Germinal center (tissue), 1 donor: ENCODE results near the gene PIK3C2G.

Experiments
- DNase-seq: peaks from one replicate; pipeline ENCODE4 v3.0.0; 2012; ENCODE audit warnings: mixed read lengths, low spot score

Gene PIK3C2G

DNA sequence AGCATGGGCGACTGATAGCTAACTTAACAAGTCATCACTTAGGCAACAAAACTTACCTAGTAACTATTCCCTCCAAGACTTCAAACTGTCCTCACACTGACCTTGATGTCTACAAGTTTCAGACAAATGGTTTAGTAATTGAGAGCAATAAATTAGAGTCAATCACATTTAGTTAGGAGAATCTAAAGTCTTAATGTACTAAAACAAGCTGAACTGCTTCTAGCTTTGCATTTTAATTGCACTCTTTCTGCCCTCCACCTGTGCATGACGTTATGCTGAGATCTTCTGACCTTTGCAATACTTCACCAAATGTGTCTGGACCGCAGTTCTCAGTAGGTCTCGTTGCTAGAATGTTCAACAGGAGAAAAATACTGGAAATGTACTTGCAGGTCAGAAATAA is 158.0 kb downstream of the PIK3C2G start:
- no peak for DNase-seq

DNA sequence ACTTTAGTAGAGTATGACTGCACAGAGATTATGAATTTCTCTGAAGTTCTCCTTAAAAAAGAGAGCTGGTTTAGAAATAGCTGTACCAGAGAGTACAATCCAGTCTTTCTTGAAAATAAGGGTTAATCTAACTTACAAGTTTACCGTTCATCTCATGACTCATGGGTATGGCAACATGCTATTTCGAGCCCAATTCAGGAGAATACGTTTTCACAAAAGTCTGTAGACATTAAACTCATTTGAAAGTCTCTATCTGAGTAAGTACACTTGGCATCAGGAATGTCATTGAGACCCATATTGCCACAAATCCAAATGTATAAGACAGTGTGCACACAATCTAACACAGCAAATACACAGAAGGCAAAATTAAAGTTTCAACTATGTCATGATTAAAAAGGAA is 160.5 kb downstream of the PIK3C2G start:
- no peak for DNase-seq

DNA sequence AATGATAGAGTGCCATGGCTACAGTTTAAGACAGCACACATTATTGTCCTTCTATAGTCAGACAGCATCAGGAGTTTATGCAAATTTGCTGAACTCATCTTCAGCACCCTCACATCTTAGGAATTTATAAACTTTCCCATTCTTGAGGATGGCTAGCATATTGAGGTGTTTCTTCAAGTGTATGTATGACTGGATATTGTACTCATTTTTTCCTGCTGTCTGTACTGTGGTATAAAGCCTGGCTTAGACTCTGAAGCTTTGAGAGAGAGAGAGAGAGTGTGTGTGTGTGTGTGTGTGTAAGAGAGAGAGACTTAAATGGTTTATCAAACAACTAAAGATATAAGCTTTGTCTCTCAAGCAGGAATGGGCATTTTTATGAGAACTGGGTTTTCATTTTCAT is 161.6 kb downstream of the PIK3C2G start:
- DNase-seq, result no peak

DNA sequence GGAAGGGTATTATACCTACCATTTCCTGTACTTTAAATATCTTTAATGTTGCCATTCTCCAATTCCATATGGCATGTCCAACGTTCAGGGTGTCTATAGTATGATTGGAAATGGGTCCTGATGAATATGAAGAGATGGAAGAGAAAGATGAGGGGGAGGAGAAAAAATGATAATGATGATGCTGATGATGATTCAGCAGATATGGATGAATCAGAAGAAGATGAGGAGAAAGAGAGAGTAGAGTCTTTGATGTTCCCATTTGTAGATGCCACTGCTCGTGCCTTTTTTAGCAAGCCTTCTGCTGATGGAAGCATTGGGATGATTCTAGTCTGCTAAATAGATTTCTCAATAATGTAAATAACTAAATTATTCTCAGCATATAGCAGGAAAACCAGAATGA is 163.5 kb downstream of the PIK3C2G start:
- DNase-seq, result no peak

DNA sequence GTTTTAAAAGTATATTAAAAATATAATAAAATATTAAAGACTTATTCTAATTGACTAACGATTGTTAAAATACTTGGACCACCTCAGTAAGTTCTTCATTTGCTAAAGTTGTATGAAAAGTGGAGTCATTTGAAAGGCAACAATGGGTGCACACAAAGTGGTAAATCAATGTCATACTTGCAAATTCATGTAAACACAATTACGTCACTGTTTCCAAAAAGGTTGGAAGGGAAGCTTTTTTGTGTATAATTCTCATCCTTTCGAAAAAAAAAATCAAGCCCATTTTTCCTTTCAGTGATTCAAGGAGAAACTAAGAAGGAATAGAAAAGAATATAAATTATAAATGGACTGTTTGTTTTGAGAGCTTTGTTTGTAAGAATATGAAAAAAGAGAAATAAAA is 166.2 kb downstream of the PIK3C2G start:
- DNase-seq, result no peak

DNA sequence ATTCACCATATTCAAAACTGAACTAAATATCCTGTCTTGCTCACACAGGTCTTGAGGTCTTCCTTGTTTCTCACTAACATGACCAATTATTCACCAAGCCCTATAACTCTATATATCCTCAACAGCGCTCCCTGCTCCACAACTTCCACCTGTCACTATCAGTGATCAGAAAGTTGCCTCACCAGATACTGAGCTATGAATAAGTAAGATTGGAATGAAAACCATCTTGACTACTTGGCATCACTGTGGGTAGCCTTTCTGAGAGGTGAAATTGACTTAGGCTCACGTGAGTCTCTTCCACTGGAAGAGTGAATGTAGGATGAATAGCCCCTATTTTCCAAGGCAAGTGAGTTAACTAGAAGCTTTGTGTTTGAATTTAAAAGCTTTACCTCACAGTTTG is 167.1 kb downstream of the PIK3C2G start:
- DNase-seq, result no peak

DNA sequence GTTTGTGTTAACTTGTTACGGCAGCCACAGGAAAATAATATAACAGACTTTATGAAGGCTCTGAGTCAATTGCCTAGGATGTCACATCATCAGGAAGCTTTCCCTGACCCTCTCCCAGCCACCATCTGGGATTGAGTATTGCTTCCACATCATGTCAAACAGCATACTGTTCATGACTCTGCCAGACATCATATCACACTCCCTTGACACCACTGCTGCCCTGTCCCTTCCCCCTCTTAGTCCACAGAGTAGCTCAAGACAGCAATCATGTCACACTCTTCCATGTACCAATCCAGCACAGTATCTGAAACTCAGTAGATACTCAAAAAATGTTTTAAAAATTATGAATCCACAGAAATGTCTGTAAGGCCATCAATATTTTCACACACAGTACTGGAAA is 168.0 kb downstream of the PIK3C2G start:
- no peak for DNase-seq

DNA sequence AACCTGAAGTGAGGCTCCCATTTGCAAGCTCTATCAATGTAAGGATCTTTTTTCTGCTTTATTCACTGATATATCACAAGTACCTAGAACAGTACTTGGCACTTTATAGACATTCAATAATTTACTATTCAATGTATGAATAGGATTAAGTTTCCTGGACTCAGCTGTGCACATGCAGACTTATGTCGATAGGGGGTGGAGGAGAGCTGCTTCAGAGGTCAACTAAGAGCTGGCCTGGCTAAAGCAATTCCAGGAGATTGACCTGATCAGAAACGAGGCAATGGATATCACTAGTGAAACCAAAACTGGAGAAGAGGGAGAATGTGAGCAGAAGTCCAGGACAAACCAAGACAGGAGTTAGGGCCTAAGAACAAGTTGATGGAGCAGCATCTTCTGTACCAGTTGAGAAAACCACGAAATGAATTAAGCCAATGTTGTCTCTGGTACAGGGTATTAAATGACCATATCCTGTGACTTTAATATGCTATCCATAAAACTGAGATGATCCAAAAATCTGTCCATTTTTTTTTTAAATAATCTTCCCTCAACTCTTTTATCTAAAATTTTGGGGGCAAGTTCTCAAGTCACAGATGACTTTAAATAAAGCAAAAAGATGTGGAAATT is 169.2 kb downstream of the PIK3C2G start:
- no peak for DNase-seq

DNA sequence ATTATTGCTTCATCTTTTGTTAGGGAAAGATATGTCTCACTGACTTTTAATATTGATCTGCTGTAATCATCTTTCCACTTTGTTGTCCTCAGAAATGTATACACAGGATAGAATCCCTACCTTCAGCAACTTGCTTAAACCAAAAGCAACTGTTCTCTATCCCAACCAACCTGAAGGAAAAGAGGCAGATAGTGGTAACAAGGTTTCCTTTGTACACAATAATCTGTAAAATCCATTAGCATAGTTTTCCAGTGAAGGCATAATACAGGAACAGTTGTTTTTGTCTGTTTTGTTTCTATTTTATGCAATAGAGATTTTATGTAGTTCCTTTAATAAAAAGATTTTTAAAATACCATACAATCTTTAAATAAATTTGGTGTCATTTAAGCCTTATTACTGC is 170.5 kb downstream of the PIK3C2G start:
- DNase-seq, result no peak

DNA sequence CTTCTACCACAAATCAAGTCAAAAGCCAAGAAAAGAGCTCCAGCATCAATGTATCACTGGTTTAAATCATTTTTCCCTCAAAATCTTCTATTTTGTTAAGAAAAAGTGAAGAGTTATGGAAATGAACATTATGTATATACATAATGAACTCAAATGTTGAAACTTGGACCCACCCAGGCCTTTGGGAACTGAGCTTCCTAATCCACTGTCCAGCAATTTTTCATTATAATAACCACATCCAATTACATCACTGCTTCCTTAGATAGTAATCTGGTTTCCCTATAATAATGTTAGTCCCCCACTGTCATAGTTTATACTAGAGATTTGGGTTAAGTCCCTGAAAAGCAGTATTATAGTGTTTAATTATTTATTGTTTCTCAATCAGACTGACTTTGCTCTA is 170.9 kb downstream of the PIK3C2G start:
- no peak for DNase-seq

DNA sequence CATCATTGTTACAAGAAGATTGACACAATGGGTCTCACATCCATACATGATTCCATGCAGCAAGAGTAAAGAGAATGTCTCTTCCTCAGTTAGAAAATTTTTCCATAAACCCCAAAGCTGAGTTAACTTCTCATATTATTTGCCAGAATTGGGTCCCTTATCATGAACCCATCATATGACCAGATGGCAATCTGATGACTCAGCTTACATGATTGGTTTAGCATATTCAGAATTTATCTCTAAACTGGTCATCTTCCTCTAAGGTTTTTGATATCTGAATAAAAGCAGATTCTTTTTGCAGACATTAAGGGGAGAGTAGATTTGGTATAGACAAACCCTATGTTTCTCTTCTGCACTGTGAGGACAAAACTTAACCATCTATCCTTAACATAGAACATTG is 174.9 kb downstream of the PIK3C2G start:
- DNase-seq, result no peak

DNA sequence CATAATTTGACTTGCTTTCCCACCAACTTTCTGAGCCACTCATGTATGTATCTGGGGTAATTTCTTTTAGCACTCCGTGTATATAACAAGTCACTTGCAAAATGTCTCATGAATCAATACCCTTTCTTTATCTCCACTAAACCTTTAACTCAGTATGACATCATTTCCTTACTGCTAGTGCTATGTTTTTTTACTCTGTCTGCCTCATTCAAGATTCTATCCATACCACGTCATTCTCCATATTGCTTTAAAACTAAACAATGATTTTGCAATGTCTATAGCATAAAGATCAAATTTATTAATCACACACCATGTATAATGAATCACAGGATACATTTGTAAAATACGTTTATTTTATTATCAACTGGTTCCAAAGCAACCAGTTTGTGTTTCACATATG is 178.2 kb downstream of the PIK3C2G start:
- no peak for DNase-seq

DNA sequence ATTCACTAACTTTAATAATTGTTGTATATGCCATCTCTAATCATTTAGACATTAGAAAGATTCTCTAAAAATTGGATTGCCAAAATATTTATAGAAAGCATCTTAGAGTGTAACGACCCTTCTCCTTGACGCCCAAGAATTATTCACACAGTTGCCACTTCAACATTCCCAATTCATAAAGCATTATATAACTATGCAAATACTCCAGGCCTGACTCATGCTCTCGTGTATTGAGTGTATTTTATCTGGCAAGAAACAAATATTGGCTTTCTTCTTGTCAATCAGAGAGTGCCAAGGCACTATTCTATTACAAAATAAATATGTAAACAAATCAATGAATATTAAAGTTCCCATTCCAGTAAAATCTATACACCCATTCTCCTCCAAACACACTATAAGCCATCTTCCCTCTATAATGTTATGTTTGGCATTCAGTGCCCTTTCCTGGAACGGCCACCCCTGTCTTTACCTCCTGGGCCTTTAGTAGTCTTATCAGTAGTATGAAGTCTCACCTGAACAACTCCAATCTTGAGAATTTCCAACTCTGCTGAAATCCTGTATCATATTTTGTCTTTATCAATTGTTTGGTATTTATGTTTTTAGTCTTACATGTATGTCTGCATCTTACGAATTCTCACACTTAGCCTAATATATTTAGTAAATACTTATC is 182.6 kb downstream of the PIK3C2G start:
- DNase-seq, result no peak

DNA sequence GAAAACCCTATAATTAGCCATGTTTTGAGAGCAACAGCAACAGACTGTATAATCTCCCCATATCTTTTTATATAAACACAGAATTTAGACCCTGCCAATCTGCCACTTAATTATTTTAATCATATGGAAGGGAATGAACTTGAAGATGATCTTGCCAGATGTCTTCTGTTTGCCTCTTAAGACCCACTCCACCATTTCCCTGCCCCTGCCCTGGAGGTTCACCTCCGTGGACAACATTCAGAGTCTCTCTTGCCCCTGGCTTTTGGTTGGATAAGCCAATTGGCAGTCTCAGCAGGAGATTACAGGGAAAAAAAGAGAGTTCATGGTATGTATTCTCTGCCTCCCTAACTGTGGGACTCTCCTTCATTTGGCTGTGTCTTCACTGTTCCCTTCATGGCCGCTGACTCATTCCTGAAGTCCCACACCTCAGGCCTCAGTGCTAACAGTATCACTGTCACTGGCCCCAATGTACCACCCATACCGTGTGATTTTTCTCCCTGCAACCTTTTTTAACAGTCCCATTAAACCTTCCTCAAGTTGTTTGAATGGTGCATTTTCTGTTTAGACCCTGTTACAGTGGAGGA is 184.8 kb downstream of the PIK3C2G start:
- DNase-seq, result no peak

DNA sequence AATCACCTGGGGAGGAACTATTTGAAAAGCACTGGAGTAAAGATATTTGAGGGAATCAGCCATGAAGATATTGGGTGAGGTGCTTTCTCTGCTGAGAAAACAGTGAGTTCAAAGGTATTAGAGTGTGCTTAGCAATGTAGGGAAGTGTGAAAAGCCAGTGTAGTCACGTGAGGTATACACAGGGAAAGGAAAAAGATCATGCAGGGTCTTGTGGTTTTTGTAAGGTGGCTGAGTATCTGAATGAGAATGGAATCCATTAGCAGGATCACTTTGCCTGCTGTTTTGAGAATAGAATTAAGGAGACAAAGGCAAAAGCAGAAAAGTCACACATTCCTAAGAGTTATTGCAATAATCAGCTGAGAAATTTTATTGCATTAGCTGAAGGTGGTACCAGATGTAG is 193.0 kb downstream of the PIK3C2G start:
- no peak for DNase-seq

DNA sequence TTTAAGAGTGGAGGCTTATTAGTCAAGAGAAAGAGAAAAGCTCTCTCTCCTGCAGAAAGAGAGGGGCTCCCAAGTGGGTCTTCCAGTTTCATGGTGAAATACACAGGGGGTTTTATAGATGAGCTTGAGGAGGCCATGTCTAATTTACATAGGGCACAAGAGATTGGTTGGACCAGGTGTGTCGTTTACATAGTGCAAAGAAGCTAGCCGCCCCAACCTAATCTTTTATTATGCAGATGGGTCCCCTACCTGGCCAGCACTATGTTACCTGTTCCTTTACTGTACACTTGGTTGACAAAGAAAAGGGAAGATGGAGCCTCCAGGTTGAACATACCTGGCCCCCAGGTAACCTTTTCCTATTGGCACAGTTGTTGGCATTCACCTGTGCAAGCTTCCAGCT is 195.0 kb downstream of the PIK3C2G start:
- no peak for DNase-seq

DNA sequence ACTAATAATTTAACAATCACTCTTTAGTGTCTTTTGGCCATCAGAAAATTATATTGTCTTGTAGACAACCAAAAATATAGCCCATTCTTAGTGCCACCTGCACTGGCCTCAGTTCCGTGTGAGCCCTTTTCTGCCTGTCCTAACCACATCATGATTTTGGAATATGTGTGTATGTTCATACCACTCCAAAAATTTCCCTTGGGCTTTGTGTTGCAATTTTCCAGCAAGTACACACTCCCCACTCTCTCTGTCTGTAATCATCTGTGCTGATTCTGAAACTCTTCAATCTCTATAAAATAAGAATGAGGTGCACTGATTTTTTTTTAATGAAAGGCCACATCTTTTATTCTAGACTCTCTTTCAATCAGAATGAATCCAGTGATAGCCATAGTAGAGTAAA is 196.0 kb downstream of the PIK3C2G start:
- DNase-seq, result no peak

DNA sequence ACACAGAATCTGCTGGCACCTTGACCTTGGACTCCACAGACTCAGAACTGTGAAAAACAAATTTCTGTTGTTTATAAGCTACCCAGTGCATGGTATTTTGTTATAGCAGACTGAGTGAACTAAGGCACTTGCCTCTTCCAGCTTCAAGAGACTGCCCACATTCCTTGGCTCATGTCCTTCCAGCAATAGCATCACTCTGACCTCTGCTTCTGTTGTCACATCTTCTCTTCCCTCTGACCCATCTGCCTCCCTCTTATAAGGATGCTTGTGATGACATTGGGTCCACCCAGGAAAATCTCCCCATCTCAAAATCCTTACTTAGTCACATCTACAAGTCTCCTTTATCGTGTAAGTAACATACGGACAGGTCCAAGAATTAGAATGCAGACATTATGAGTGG is 200.4 kb downstream of the PIK3C2G start:
- no peak for DNase-seq

DNA sequence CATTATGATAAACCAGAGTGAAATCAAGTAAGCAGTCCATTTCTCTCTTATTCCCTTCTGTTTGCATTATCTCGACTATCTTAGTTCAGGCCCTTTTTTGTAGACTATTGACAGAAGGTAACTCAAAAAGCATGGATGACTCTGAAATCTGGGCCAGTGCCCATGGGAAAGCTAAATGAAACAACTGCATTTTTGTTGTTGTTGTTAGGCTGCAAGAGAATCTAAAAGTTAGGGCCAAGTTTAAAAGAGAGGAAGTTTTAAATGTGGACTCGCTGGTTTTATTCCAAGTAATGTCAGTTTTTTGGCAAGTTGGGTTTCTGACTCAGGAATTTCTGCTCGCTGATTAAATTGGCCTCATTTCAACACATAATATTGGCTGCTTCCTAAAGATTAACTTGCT is 201.1 kb downstream of the PIK3C2G start:
- DNase-seq, result no peak

DNA sequence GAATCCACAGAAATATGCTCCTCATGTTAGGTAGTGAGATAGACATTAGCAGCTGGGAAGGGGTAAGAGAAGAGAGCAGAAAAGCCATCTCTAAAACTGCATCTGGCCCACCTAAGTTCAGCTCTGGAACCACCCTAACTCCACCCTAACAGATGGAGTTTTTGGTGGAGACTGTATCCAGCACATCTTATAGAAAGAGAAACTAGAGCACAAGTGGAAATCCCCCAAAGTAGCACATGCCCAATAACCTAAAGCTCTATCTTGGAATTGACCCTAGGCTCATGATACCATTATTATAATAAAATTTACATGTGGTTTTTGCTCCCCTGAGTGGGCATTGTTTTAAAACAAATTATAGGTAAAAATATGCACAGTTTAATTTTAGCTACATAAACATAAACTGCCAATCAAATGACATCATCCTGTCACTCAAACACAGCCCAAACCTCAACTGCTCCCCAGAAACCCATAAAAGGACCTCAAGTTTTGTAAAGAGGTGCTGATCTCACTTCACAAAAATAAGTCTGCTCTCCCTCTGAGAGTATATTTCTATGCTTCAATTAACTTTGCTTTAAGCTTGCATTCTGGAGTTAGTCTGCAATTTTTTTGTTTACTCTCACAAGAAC is 206.4 kb downstream of the PIK3C2G start:
- no peak for DNase-seq

DNA sequence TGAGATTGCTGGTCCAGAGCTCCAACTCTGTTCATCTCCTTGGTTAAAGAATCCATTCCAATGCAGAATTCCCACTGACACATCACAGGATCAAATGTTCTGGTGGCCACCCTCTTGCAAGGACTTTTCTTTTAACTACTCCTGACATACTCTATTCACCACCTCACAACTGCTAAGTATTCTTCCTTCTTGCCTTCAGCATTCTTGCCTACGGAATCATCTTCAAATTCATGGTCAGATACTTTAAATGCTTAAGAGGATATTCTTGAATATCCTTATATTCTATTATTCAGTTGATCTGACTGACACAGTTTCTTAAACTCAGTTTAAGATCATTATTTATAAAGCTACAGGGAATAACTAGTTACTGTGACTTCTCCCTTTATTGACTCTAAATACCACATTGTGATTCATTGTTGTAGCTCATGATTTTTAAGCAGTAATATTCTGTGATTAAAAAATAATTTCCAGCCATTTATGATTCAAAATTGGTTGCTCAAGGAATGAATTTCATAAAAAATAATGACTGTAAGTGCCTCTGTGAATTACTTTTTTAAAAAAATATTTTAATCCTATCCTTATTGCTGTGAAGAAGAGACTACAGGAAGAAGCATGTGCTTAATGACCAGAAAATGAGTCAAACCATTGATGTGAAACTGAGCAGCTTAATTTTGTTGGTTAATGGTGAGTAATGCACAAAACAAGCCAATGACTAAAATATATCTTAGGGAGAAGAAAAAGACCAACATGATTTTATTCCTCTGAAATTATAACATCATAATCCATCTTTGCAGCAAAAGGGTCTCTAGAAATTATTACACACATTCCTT is 207.1 kb downstream of the PIK3C2G start:
- no peak for DNase-seq

DNA sequence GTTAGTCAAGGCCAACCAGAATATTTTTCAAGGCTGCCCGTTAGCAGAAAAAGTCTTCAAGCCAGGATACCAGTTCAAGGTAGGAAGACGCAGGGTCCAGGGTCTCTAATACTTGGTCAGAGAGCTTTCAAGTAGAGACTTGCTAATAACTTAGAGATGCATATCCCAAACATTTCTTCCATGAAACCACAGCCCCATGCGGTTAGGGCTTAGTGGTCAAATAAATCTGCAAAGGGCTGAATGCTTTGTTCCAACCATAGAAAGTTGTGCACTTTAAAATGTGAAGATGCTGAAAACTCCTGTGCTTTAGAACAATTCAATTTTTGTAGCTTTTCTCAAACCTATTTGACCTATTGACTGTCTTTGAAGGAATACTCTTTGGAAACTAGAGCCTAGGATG is 208.9 kb downstream of the PIK3C2G start:
- no peak for DNase-seq

DNA sequence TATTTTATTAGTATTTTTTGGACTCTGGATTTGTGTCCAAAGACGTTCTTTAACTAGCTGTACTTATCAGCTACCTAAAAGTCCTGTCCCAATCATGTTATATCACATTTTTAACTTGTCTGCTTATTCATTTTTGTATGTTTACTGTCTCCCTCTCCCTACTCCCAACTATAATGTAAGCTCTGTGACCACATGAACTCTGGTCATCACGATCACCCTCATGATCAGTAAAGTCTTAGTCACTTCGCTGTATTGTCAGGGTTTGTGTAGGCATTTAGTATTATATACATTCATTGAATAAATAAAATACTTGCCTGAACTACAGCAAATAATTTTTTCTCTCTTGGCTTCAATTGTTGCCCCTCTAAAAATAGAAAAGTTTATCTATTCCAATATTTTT is 211.0 kb downstream of the PIK3C2G start:
- no peak for DNase-seq
